ENCODE measurements around the gene DUSP14.

DNA sequence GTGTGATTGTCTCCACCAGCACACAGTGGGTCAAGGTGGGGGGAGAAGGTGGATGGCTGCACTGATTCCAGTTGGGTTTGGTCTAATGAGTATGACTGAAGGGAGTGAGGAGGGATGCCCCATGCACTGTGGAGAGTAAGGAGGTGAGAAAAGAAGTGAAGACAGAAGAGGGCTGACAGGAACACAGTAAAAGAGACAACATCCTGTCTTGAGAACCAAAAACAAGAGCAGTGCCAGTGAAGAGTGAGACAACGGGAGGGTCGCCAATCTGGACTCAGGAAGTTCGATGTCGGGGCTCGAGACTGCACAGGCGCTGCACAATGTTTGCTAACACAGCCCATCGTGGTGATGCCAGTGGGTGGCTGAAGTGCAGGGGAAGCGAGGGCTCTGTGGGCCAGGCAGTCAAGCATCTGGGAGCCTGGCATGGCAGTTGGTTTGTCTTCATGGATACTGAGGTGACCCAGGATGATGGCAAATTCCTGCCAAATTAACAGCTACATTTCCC is 34.1 kb downstream of the DUSP14 start:
- TF ChIP-seq CTCF (IDR thresholded peaks at IDR 0.05): no peak
- TF ChIP-seq OVOL2 (CRISPR knock-in tag; IDR thresholded peaks at IDR 0.05; ENCODE audit: borderline replicate concordance): no peak
- no peak for TF ChIP-seq CREB1 (CRISPR knock-in tag; IDR thresholded peaks at IDR 0.05)
- TF ChIP-seq, protein P1, sequence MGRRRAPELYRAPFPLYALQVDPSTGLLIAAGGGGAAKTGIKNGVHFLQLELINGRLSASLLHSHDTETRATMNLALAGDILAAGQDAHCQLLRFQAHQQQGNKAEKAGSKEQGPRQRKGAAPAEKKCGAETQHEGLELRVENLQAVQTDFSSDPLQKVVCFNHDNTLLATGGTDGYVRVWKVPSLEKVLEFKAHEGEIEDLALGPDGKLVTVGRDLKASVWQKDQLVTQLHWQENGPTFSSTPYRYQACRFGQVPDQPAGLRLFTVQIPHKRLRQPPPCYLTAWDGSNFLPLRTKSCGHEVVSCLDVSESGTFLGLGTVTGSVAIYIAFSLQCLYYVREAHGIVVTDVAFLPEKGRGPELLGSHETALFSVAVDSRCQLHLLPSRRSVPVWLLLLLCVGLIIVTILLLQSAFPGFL (CRISPR knock-in tag; IDR thresholded peaks at IDR 0.05; ENCODE audit: borderline replicate concordance): no peak
- no peak for TF ChIP-seq ATF1 (CRISPR knock-in tag; IDR thresholded peaks at IDR 0.05)
- no peak for TF ChIP-seq CBFB (CRISPR knock-in tag; IDR thresholded peaks at IDR 0.05; ENCODE audit: low read depth)
- TF ChIP-seq, protein P2, sequence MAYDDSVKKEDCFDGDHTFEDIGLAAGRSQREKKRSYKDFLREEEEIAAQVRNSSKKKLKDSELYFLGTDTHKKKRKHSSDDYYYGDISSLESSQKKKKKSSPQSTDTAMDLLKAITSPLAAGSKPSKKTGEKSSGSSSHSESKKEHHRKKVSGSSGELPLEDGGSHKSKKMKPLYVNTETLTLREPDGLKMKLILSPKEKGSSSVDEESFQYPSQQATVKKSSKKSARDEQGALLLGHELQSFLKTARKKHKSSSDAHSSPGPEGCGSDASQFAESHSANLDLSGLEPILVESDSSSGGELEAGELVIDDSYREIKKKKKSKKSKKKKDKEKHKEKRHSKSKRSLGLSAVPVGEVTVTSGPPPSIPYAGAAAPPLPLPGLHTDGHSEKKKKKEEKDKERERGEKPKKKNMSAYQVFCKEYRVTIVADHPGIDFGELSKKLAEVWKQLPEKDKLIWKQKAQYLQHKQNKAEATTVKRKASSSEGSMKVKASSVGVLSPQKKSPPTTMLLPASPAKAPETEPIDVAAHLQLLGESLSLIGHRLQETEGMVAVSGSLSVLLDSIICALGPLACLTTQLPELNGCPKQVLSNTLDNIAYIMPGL (CRISPR knock-in tag; IDR thresholded peaks at IDR 0.05): no peak
- TF ChIP-seq NR2C2 (CRISPR knock-in tag; IDR thresholded peaks at IDR 0.05): no peak
- TF ChIP-seq USF2 (CRISPR knock-in tag; IDR thresholded peaks at IDR 0.05): no peak
- TF ChIP-seq E2F4 (CRISPR knock-in tag; IDR thresholded peaks at IDR 0.05; ENCODE audit: borderline replicate concordance, low read depth): no peak

All from WTC11 (cell line).